VCaP (cell line): ENCODE results near the gene PRKCB.
A peak's percentile ranks its signal among the peaks of the same experiment; 100 is the strongest.
"Not testable (repeated sequence)": the region's sequence is repeated elsewhere in the genome, so short reads cannot be mapped to it uniquely, and the experiment has no call there.

ENCODE experiments used
- H3K27ac ChIP-seq: fragments of 450-650 bp; 2 replicates; pipeline ENCODE4 v1.5.1; 2017
- CTCF ChIP-seq: fragments of 450-650 bp; conservative IDR thresholded peaks from 2 replicates; pipeline ENCODE4 v1.5.1; 2017; ENCODE audit warnings: mild to moderate bottlenecking, moderate library complexity

The PRKCB gene

GRCh38 chr16:24234737-24235136 is 399.0 kb downstream of the PRKCB start:
- no peak for TF ChIP-seq CTCF
- no peak overlapping the region for H3K27ac ChIP-seq

DNA sequence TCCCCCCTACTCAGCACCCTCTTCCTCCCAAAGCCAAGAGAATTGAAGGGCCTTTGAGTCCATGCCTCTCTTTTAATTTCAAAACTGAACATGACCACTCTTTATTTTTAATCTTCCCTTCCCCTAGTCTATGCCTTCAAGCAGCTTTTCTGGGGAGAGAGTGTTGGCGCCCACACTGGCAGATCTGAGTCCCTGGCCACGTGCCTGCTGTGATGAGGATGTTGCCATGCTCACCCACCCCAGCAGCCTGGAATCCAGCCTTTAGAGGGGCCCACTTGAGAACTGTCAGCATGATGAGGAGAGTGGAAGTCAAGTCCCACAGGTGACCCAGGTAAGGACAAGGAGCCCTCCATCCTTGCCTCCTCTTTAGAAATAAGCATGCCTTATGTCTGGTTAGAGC is 400.0 kb downstream of the PRKCB start:
- TF ChIP-seq CTCF: no peak
- H3K27ac ChIP-seq: no peak overlapping the region

DNA sequence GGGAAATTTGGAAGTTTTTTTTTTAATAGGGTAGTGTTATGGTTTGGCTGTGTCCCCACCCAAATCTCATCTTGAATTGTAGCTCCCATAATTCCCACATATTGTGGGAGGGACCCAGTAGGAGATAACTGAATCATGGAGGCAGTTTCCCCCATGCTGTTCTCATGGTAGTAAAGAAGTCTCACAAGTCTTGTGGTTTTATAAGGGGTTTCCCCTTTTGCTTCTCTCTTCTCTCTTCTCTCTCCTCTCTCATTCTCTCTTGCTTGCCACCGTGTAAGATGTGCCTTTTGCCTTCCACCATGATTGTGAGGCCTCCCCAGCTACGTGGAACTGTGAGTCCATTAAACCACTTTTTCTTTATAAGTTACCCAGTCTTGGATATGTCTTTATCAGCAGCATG is 403.1 kb downstream of the PRKCB start:
- H3K27ac ChIP-seq: not testable (repeated sequence)

GRCh38 chr16:24246911-24247607 is 411.3 kb downstream of the PRKCB start:
- TF ChIP-seq CTCF: no peak
- H3K27ac ChIP-seq: no peak overlapping the region

- peak; percentile 75 for TF ChIP-seq CTCF
- H3K27ac ChIP-seq: no peak overlapping the region
These were observed 417.4 kb downstream of the PRKCB start for GRCh38 chr16:24253192-24253591.

GRCh38 chr16:24255456-24256371 is 419.9 kb downstream of the PRKCB start, which contains the start of gene CACNG3:
Gene CACNG3, plus strand, starts transcription at chr16:24256335. Its CDS starts 420 bp downstream, at chr16:24256755.
- no peak for TF ChIP-seq CTCF
- no peak within 1 kb of the TSS for H3K27ac ChIP-seq

DNA sequence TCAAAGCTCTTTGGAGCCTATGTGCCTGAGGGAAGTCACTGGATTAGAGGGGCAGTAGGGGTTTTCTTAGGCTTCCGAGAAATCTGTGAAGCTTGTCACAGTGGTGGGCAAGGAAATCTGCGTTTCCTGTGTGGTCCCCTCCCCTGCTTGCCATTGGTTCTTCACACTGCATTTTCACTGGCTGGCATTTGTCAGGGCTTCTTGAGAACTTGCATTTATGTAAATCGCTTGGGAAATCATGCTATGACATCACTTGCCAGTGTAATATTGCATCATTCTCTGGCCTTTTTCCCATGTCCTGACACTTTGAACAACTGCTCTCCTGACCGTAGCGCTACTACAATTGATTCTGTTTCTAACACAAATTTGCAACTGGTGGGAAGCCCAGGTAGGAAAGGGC is 422.2 kb downstream of the PRKCB start:
- H3K27ac ChIP-seq: no peak overlapping the region
- TF ChIP-seq CTCF: no peak
